ENCODE data around the gene CST3. TPM values are rescaled to one million over a fixed set of nuclear protein-coding genes. Genes with fewer than 3 reads are reported as not detected.
"Not testable (repeated sequence)": the region's sequence is repeated elsewhere in the genome, so short reads cannot be mapped to it uniquely, and the experiment has no call there.

The CST3 gene
- 77.8 TPM for total RNA-seq

GRCh38 chr20:23637282-23638221 is at the start of gene CST3:
CST3 (minus strand) TSS chr20:23637955; CDS start chr20:23637862, 93 bp downstream.
- peak in 1 of 3 donors; percentile 41 for DNase-seq (ENCODE audit: low read depth in 2 of 3, low spot score in 2 of 3)

GRCh38 chr20:23686046-23686750 is 48.4 kb upstream of the CST3 start:
- DNase-seq (ENCODE audit: low read depth in 2 of 3, low spot score in 2 of 3) = no peak

GRCh38 chr20:23685529-23685896 is 47.8 kb upstream of the CST3 start:
- DNase-seq (ENCODE audit: low read depth in 2 of 3, low spot score in 2 of 3) = not testable (repeated sequence)

- no peak for DNase-seq (ENCODE audit: low read depth in 2 of 3, low spot score in 2 of 3)
These were observed 46.5 kb upstream of the CST3 start for GRCh38 chr20:23684261-23684660.

- DNase-seq (ENCODE audit: low read depth in 2 of 3, low spot score in 2 of 3) = no peak
These were observed 46.1 kb upstream of the CST3 start for GRCh38 chr20:23683807-23684206.

- DNase-seq (ENCODE audit: low read depth in 2 of 3, low spot score in 2 of 3) = no peak
These were observed 45.5 kb upstream of the CST3 start for GRCh38 chr20:23683281-23683680.

- DNase-seq (ENCODE audit: low read depth in 2 of 3, low spot score in 2 of 3) = no peak
These were observed 42.4 kb upstream of the CST3 start for GRCh38 chr20:23680146-23680545.

GRCh38 chr20:23679133-23680092 is 41.7 kb upstream of the CST3 start:
- no peak for DNase-seq (ENCODE audit: low read depth in 2 of 3, low spot score in 2 of 3)

- no peak for DNase-seq (ENCODE audit: low read depth in 2 of 3, low spot score in 2 of 3)
These were observed 35.5 kb upstream of the CST3 start for GRCh38 chr20:23673209-23673608.

GRCh38 chr20:23672158-23672557 is 34.4 kb upstream of the CST3 start:
- no peak for DNase-seq (ENCODE audit: low read depth in 2 of 3, low spot score in 2 of 3)

GRCh38 chr20:23671479-23671878 is 33.7 kb upstream of the CST3 start:
- no peak for DNase-seq (ENCODE audit: low read depth in 2 of 3, low spot score in 2 of 3)

GRCh38 chr20:23670361-23670760 is 32.6 kb upstream of the CST3 start:
- DNase-seq (ENCODE audit: low read depth in 2 of 3, low spot score in 2 of 3) = no peak

- DNase-seq (ENCODE audit: low read depth in 2 of 3, low spot score in 2 of 3) = no peak
These were observed 32.1 kb upstream of the CST3 start for GRCh38 chr20:23669866-23670265.

GRCh38 chr20:23669327-23669726 is 31.6 kb upstream of the CST3 start:
- no peak for DNase-seq (ENCODE audit: low read depth in 2 of 3, low spot score in 2 of 3)

GRCh38 chr20:23668477-23668951 is 30.8 kb upstream of the CST3 start:
- peak in 2 of 3 donors; percentile 47 to 76 for DNase-seq (ENCODE audit: low read depth in 2 of 3, low spot score in 2 of 3)

- DNase-seq (ENCODE audit: low read depth in 2 of 3, low spot score in 2 of 3) = no peak
These were observed 29.9 kb upstream of the CST3 start for GRCh38 chr20:23667666-23668065.

GRCh38 chr20:23666698-23667097 is 28.9 kb upstream of the CST3 start:
- no peak for DNase-seq (ENCODE audit: low read depth in 2 of 3, low spot score in 2 of 3)

GRCh38 chr20:23666189-23666588 is 28.4 kb upstream of the CST3 start:
- DNase-seq (ENCODE audit: low read depth in 2 of 3, low spot score in 2 of 3) = no peak

- DNase-seq (ENCODE audit: low read depth in 2 of 3, low spot score in 2 of 3) = no peak
These were observed 27.2 kb upstream of the CST3 start for GRCh38 chr20:23664954-23665353.

- not testable (repeated sequence) for DNase-seq (ENCODE audit: low read depth in 2 of 3, low spot score in 2 of 3)
These were observed 26.3 kb upstream of the CST3 start for GRCh38 chr20:23664046-23664445.

GRCh38 chr20:23663180-23663579 is 25.4 kb upstream of the CST3 start:
- DNase-seq (ENCODE audit: low read depth in 2 of 3, low spot score in 2 of 3) = no peak

Data from hematopoietic multipotent progenitor cell (in vitro differentiated cells).